ENCODE measurements around the gene FBXL22.

- TF ChIP-seq, protein P1, sequence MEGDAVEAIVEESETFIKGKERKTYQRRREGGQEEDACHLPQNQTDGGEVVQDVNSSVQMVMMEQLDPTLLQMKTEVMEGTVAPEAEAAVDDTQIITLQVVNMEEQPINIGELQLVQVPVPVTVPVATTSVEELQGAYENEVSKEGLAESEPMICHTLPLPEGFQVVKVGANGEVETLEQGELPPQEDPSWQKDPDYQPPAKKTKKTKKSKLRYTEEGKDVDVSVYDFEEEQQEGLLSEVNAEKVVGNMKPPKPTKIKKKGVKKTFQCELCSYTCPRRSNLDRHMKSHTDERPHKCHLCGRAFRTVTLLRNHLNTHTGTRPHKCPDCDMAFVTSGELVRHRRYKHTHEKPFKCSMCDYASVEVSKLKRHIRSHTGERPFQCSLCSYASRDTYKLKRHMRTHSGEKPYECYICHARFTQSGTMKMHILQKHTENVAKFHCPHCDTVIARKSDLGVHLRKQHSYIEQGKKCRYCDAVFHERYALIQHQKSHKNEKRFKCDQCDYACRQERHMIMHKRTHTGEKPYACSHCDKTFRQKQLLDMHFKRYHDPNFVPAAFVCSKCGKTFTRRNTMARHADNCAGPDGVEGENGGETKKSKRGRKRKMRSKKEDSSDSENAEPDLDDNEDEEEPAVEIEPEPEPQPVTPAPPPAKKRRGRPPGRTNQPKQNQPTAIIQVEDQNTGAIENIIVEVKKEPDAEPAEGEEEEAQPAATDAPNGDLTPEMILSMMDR (IDR thresholded peaks at IDR 0.05; ENCODE audit: poor library complexity): no peak
- TF ChIP-seq EZH2phosphoT487 (IDR thresholded peaks at IDR 0.05; ENCODE audit: low read depth, severe bottlenecking, unreplicated experiment): no peak
- no peak for TF ChIP-seq EZH2 (IDR thresholded peaks at IDR 0.05; ENCODE audit: borderline replicate concordance)
Measured at GRCh38 chr15:63553388-63553791, 43.8 kb upstream of the FBXL22 start.
